Stimulated activated CD4-positive, alpha-beta T cell treated with anti-CD3 and anti-CD28 coated beads, Interleukin-15, amount 100 ng/mL, for 48 hours (primary cell): ENCODE data around the gene FBXL14.
"Not testable (repeated sequence)": the region's sequence is repeated elsewhere in the genome, so short reads cannot be mapped to it uniquely, and the experiment has no call there.

Experiments used
- DNase-seq, 2 donors: peaks; one replicate each; pipeline ENCODE4 v3.0.0-alpha.2; 2020; ENCODE audit warnings: low read depth in 2 of 2

Gene FBXL14

DNA sequence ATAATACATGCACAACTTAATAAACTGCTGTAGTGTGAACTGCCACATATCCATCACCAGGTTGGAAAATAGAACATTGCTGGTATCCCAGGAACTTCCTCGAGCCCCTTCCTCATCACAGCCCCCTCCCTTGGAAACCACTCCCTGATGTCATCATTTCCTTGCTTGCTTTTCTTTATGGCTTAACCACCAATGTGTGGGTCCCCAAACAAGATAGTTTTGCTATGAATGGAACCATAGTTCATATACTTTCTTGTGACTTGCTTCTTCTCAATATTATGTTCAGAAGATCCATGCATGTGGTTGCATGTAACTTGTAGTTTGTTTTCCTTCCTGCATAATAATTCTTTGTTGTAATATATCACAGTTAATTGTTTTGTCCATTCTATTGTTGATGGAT, 25.7 kb upstream of the FBXL14 start:
- no peak for DNase-seq

DNA sequence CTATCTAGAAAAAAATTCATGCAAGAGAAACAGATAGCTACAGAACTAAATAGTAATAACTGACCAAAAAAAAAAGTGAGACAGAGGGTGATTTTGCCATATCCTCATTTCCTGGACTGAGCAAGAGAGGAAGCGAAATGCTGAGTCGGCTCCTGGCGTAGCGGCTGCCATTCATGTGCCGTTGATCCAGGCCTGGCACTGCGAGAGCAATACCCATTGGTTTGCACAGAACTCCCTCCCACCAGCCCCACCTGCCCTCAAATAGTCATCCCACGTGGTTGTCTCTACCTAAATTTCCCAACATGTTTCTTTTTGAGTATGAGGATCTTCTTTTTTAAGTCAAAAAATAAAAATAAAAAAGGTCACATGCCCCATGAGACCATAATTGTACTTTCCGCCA, 25.2 kb upstream of the FBXL14 start:
- no peak for DNase-seq

DNA sequence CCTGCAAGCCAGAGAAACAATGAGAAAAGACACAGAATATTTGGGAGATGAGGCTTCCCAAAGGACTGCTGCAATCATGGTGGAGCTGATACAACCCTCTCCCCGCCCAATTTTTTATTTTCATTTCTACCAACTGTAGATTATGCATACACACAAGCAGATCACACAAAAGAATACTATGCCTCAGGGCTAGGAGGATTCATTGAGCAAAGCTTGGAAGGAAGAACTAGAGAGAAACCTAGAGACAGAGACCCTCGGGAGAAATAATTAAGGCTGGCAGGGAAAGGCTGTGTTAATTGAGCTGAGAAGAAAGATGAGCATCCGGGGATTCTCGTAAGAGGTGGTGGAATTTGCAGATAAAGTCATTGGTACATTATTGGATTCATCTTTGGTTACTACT, 24.8 kb upstream of the FBXL14 start:
- DNase-seq: no peak

DNA sequence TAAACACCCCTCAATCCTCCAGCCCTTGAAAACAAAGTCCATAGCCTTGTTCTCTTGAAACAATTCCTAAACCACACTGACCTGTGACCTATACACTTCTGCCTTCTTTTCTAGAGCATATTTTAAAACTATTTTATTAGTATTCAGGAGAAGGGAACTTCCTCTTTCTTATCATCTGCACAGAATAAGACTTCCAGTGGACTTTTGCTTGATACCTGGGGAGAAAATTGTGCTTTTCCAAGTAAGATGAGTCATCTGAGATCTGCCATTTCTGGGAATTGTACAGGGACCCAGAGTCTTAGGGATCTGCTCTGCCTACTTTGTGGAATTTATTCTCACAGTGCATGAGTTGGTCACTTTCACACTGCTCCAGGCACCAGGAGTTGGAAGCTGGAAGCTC, 24.1 kb upstream of the FBXL14 start:
- DNase-seq: no peak

DNA sequence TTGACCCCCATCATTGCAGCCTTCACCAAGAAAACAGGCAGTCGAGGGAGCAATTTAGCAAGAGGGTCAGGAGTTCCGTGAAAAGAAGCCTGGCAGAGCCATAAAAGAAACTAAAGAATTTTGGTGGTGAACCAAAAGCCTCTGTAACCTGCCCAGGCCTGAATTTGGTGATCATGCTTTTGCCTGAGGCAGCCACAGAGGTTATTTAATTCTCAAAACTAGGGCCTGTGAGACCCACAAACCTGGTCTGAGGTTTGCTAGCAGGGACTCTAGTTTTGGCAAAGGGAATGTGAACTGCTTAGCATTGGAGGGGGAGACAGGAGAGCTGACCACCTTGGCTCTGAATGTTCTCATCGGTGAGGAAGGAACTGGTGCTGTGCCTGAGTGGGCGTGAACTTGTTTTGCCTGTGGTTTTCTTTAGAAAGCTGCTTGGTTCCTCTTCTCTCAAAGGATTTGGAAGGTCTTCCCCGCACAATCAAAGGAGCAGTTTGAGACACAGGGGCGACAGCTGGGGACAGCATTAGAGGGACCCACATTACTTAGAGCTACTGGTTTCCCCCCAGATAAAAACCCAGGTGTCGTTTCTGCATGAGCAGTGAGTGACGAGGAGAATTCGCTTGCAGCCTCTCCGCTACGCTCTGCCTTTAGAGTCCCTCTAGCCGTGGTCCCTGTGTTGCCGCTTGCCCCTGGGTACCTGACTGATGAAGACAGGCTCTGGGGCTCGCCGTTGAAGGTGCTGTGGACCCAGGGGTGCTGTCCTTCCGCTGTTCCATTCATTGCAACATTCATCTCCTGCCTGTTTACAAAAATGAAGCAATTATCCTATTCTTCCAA, 22.1 kb upstream of the FBXL14 start:
- DNase-seq: no peak

DNA sequence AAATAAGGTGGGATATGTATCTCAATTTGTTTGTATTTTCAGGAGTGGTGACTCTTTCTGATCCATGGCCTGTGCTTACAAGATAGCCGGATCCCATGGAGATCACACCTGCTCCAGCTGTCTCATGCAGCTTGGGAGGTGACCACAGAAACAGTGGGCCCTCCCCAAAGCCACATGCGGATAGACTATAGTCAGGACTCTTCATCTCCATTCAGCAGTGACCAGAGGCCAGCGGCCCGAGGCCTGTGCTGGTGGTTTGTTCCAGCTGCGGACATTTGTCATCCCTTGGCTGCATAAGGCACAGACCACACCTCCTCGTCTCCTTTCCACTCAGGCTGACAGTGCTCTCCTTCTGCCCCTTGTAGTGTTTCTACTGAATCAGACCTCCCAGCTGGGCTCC, 20.0 kb upstream of the FBXL14 start:
- DNase-seq: no peak

DNA sequence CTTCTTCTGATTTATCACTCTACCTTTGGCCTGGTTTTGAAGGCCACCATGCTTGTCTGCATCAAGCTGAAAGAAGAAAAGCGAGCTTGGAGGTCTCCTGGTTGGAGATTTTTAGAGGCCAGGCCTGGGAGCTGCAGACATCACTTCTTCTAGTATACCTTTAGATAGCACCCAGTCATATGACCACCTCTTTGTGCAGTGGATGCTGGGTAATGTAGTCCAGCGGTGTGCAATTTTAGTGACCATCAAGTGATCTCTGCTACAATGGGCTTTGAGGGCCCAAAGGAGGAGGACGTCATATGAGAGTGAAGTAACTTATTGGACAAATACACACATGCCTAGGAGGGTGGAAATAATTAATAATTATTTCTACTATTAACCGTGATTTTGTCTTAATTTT, 19.5 kb upstream of the FBXL14 start:
- no peak for DNase-seq

DNA sequence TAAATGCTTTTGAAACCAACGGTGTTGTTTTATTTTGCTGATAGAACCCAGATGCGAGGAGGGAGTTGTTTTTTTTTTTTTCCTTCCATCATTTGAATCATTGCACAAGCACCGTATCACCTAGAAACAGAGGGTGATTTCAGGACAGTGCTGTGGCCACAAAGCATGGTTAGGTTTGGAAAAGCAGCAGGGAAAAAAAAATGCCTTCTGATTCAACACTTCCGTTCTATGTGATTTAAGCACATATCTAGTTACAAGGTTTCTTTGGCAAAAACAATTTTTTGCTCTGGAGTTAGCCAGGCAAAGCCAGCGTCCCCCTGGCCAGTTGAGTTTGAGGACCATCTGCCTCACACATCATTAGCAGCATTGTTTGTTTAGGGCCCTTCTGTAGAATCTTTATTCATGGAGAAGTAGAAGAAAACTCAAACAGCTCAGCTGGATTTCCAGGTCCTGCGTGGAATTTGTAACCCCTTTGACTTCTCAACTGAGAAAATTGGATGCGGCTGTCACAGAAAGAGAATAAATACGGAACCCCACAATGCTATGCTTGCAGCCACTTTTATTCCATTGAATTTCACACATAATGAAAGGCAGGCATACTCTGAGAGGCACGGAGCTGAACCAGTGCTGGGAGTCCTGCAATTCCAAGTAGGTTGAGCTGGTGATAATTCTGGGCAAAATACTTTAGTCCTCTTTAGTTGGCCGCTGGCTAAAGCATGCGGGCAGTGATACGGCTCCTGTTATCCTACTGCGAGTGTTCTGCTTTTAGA, 17.6 kb upstream of the FBXL14 start:
- no peak for DNase-seq

DNA sequence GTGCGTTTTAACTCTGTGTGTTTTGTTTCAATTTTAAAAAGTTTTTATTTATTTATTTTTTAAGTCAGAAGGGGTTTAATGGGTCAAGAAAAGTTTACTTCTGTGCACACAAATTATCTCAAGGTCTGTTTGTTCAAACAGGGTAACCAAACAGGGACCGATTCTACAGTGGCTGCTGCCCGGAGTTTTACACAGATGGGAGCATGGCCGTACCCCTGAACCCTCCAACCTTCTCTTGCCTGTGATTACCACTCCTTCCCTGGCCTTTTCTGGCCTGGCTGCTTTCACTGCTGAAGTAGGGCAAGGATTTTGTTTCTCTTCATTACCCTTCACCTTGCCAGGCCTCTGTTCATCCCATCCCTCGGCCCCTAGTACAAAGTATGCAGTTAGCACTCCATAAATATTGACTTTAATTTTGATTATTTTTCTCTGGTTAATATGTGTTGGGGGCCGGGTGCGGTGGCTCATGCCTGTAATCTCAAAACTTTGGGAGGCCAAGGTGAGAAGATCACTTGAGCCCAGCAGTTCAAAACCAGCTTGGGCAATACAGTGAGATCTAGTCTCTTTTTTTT, 15.8 kb upstream of the FBXL14 start:
- no peak for DNase-seq

DNA sequence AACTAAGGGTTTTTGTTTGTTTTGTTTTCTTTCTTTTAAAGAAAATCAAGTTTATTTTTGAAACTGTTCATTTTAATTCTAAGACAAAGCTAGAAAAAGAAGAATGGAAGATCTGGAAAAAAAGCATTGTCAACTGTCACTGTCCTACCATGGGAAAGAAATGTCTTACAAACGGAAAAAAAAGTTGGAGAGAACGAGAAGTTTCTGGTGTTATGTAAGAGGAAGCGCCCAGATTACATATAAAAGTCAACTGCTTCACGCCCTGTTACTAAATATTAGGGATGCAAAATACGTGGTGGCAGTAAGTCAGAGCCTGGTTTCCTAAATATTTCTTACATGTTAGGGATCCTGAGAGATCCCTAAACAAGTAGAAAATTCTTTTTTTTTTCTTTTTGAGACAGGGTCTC, 14.3 kb upstream of the FBXL14 start:
- DNase-seq: no peak

DNA sequence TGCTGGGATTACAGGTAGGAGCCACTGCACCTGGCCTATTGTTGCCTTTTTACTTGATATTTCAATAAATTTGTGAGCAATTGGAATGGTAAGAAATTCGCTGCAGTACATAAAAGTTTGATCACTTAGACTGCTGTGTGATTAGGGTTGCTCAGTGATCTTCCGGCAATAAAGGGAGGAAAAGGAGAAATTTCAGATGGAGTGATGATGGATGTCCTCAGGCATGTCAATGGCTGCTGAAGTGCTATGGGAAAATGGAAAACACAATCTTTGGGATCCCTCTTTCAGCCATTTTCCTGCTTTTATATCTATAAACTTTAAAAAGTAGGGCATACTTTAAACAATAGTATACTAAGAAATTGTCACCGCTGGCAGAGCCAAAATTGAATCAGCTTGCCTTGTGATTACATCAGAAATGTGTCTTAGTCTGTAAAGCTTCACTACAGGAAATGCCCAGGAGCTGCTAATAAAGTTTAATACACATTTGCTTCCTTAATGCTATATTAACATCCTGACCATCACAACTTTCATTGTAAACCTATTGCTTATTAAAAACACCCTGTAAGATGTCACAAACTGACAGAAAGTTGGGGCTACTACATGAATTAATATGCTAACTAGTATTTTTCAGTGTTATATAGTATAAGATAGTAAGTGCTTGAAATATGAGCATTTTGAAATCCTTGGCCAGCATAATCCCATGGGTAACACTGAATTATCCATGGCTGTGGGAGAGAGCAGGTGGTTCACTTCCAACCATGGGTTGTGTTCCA, 13.7 kb upstream of the FBXL14 start:
- DNase-seq: no peak

DNA sequence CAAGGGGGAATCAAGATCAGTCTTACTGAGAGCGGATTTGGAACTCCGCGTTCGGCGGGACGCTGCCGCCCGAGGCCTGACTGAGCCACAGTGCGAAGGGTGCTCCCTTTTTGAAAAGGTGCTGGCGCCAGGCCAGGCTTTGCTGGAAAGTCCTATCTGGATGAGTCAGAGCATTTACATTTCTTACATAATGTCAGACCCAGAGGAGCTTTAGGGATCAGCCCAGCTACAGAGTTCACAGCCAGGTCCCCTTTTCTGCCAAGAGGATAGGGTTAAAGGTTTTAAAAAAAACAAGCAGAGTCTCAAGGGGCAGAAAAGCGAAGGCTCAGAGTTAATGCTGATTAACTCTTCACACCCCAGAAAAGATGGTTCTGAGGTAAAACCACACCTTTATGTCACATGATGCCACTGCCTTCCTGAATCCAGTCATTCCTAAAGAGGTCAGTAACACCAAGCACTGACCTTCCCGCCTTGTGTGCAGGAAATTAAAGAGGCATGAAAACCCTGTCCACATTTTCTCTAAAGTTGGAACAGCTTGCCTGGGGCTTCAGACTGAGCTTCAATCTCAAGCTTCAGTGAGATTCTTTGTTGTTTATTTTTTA, 11.7 kb upstream of the FBXL14 start:
- peak in 1 of 2 donors; percentile 58 for DNase-seq

DNA sequence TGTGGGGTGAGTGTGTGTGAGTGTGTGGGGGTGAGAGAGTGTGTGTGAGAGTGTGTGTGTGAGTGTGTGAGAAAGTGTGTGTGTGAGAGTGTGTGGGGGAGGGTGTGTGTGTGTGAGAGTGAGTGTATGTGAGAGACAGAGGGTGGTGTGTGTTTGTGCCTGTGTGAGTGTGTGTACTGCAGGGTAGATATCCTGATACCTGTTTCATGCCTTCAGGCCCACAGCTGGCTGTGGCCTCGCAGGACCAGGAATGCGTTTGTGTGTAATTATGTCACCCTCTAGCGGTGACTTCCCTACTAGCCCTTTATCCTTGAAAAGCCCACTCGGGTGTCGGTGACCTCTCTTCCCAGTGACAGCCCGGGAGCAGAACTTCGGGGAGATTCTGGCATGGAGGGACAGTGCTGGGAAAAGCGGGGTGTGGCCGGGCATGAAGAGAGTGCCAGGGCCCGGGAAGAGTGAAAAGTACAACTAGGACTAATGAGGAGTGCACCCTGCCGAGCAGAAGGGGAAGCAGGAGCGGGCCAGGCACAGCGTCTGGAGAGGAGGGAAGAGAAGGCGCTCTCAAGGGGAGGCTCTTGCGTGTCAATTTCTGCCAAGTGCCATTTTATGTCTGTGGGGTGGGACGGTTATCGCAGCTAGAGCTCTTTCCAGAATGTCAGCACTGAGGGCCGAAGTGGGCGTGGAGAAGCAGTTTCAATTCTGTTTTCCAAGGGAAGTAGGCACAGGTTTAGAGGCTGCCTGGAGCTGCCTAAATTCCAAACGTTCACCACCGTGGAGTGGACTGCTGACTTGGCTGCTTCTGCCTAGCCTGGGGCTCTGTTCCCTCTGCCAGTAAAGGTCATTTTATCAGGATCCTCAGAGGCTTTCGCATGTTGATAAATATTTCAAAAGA, 11.0 kb upstream of the FBXL14 start:
- DNase-seq: no peak

DNA sequence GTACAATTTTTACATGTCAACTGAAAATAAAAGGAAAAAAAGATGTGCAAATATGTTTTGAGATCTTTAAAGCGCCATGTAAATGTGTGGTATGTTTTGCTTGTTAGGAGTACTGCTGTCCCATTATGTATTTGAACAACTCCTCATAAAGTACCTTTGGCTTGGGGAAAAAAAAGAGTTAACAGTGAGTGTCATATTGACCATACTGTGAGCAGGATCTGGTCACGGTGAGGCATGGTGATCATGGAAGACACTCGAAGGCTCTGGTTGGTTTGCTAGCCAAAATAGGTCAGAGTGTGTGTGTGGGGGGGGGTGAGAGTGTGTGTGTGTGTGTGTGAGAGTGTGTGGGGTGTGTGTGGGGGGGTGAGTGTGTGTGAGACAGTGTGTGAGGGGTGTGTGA, 10.1 kb upstream of the FBXL14 start:
- DNase-seq: no peak

DNA sequence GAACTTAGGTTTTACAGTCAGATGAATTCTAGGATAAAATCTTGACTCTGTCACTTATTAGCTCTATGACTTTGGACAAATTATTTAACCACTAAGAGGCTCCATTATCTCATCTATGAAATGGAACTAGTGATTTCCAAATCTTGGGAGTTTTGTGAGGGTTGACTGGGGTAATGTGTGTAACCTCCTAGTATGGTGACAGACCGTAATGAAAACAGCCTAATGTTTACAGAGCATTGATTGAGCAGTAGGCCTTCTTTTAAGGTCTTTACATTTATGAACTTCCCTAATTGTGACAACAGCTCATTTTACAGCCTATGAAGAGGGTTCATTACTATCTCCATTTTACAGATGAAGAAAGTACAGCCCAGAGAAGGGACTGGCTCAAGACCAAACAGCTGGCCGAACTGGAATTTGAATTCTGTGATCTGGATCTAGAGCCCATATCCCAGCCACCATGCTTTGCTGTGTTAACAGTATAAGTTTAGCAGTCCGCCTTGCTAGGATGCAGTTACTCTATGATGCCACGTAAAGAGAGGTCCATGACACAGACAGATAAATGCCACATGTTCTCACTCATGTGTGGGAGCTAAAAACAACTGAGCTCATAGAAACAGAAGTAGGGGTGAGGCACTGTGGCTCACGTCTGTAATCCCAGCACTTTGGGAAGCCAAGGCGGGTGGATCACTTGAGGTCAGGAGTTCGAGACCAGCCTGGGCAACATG, 9.1 kb upstream of the FBXL14 start:
- DNase-seq: no peak

DNA sequence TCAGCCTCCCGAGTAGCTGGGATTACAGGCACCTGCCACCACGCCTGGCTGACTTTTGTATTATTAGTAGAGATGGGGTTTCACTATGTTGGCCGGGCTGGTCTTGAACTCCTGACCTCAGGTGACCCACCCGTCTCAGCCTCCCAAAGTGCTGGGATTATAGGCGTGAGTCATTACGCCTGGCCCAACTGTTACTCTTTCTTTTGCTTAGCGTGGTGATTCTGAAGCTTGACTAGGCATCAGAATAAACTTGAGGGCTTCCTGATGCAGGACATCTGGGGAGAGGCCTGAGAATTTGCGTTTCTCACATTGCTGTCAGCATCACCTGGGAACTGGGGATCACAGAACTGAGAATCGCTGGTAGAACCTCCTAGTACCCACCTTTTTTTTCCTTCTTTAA, 8.3 kb upstream of the FBXL14 start:
- not testable (repeated sequence) for DNase-seq

DNA sequence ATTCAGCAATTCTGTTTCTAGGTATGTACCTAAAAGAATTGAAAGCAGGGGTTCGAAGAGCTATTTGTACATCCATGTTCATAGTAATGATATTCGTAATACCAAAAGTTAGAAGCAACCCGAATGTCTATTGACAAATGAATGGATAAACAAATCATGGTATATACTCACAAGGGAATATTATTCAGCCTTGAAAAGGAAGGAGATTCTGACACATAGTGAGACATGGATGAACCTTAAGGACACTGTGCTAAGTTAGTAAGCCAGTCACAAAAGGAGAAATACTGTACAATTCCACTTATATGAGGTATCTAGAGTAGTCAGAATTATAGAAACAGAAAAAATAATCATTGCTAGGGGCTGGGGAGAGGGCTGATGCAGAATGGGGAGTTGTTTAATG, 4.4 kb upstream of the FBXL14 start:
- no peak for DNase-seq

DNA sequence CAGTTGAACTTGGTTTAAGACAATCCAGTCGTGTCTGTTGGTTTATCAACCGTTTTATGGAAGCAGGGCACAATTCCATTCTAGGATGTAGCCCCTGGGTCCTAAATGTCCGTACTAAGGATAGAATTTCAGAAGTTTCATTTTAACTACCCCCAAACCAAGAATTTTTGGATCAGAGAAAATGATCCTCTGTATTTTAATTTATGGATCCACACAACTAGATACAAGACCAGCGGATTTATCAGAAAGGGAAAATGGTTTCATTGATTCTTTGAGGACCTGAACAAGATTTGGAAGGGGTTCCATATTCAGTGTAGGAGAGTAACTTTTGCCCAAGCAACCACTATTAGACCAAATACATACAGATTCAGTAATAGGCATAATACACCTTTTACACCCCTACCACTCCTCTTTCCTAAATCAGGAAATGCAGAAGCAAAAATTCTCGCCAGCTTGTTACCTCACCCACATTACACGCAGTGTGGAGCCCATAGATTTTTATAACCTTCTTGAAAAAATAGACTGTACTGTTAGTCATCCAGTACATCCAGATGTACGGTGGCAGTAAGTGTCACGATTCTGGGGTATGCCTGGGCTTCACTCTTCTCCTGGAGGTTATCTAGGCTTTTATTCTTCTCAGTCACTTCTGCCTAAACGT, 1.4 kb upstream of the FBXL14 start:
- DNase-seq: no peak

DNA sequence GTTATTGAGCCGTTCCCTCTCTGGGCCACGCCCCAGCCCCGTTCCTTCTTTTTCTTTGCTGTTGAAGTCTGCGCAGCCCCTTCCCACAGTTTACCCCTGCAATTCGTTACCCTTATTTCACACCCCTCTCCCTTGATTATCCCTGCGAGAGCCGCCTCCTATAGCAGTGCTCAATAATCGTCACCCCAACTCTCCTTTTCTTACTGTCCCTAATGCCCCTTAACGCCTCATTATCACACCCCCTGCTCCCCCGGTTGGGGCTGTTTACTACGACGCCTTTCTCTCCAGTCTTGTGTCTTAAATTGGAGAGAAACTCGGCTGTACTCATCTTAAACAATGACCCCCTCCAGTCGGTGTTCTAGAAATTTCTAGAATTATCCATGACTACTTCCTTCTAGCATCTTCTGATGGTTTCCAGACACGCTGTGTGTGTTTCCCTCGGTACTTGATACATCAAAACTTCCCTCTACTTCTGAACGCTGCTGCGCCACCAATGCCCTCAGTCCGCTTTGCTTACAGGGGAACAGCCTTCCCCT, 713 bp upstream of the FBXL14 start:
- no peak for DNase-seq

DNA sequence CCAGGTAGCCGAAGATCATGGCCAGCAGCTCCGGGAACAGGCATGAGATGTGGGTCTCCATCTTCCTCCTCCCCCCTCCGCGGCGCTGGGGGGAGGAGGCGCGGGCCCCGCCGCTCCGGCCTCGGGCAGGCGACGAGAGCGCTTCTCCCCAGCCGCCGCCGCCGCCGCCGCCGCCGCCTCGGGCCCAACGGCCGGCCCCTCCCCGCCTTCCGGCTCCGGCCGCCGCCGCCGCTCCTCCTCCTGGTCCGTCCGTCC, 448 bp downstream of the FBXL14 start:
- DNase-seq: no peak
